ENCODE results near the gene FOXL3. TPM values are rescaled to one million over a fixed set of nuclear protein-coding genes. Genes with fewer than 3 reads are reported as not detected.
"Not testable (repeated sequence)": the region's sequence is repeated elsewhere in the genome, so short reads cannot be mapped to it uniquely, and the experiment has no call there.

Gene FOXL3
- not detected for total RNA-seq

GRCh38 chr7:289756-290553, at the start of gene FOXL3:
TSS of gene FOXL3 (plus strand) at chr7:290170. CDS start at chr7:290170, 0 bp downstream.
- CTCF ChIA-PET, result no interaction called here
- POLR2A ChIA-PET, result no interaction called here

- CTCF ChIA-PET, result no interaction called here
- POLR2A ChIA-PET, result no interaction called here
Observed at GRCh38 chr7:240887-241421, 49.0 kb upstream of the FOXL3 start.

- ChIA-PET POLR2A (no interaction called here), CTCF (no interaction called here)
Observed at GRCh38 chr7:241513-241912, 48.5 kb upstream of the FOXL3 start.

DNA sequence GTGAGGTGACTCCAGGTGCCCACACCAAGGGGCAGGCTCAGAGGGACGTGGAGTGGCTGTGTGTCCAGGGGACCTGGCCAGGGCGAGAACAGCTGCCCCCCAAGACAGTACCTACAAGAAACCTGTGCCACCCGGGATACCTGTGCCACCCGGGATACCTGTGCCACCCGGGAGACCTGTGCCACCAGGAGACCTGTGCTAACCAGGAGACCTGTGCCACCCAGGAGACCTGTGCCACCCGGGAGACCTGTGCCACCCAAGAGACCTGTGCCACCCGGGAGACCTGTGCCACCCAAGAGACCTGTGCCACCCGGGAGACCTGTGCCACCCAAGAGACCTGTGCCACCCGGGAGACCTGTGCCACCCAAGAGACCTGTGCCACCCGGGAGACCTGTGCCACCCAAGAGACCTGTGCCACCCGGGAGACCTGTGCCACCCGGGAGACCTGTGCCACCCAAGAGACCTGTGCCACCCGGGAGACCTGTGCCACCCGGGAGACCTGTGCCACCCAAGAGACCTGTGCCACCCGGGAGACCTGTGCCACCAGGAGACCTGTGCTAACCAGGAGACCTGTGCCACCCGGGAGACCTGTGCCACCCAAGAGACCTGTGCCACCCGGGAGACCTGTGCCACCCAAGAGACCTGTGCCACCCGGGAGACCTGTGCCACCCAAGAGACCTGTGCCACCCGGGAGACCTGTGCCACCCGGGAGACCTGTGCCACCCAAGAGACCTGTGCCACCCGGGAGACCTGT, 47.0 kb upstream of the FOXL3 start:
- POLR2A ChIA-PET, CTCF ChIA-PET: not testable (repeated sequence)

DNA sequence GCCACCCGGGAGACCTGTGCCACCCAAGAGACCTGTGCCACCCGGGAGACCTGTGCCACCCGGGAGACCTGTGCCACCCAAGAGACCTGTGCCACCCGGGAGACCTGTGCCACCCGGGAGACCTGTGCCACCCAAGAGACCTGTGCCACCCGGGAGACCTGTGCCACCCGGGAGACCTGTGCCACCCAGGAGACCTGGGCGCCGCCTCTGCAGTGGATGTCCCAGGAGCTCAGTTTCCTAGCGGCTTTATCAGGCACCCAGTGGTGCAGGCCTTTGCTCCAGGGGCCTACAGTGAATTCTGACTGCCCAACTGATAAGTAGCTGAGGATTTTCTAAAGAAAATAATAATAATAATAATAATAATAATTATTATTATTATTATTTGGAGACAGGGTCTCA, 46.4 kb upstream of the FOXL3 start:
- CTCF ChIA-PET, POLR2A ChIA-PET: not testable (repeated sequence)

- POLR2A ChIA-PET, result no interaction called here
- CTCF ChIA-PET, result no interaction called here
Observed at GRCh38 chr7:244974-245373, 45.0 kb upstream of the FOXL3 start.

GRCh38 chr7:245574-246295, 44.2 kb upstream of the FOXL3 start:
- ChIA-PET POLR2A (no interaction called here), CTCF (no interaction called here)

DNA sequence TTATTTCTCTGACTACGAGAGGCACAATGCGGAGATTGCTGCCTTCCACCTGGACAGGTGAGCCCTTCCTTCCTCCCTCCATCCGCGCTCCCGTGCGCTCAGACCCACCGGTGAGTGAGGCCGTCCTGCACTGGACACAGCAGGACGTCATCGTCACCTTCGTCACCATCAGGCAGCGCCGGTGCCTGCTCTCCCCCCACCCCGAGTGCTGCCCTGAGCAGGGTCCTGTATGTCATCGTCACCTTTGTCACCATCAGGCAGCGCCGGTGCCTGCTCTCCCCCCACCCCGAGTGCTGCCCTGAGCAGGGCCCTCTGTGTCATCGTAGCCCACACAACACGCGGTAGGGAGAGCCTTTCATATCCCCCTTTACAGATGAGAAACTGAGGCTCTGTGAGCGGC, 43.5 kb upstream of the FOXL3 start:
- CTCF ChIA-PET, result no interaction called here
- POLR2A ChIA-PET, result no interaction called here

DNA sequence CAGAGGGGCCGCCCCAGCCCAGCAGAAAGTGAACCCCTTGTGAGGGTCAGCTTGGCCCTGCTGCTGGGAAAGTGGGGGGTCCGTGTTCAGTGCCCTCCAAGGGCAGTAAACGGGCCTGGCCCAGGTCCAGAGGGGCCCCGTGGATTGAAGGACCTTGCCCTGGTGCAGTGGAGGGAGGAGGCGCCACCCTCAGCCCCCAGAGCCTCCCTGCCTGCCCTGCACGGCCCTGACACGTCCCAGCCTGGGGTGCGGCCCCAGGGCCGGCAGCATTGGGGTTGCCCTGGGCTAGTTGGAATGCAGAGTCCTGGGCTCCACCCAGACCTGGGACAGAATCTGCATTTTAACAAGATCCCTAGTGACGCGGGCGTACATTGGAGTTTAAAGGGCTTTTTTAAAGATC, 42.8 kb upstream of the FOXL3 start:
- CTCF ChIA-PET, result no interaction called here
- POLR2A ChIA-PET, result no interaction called here

DNA sequence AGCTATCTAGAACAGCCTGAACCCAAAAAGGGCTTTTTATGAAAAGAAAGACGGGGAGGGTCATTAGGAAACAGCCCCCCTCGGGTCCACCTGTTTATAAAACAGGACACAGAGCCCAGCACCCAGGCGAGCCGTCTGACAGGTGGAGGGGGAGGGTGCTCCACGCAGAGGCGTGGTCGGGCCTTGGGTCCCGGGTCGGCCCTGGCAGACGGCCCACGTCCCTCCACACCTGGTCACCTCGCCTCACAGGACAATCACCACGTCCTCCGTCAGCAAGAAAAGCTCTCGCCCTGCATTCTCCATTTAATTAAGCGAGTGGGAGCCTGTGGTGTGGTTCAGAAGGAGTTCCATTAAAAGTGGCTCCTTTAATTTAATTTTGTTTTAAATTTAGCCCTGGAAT, 42.3 kb upstream of the FOXL3 start:
- ChIA-PET POLR2A (no interaction called here), CTCF (no interaction called here)

GRCh38 chr7:248732-249435, 41.1 kb upstream of the FOXL3 start:
- POLR2A ChIA-PET, result no interaction called here
- CTCF ChIA-PET, result no interaction called here

DNA sequence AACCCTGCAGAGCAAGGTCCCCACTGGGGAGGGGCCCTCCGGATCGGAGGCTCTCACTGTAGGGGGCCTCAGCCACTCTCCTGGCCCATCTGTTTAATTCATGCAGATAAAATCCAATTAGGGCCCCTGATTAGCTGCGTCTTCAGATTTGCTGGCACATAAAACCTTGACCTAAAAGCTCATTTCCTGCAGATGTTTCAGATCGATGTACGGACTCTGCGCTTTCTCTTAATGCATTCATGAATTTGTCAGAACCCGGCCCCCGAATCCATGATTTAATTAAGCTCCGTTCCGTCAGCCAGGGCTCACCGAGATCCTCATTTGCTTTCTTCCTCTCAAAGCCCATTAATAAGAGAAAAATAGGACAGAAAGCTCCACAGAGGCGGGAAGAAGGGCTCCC, 40.0 kb upstream of the FOXL3 start:
- CTCF ChIA-PET, result no interaction called here
- POLR2A ChIA-PET, result no interaction called here

DNA sequence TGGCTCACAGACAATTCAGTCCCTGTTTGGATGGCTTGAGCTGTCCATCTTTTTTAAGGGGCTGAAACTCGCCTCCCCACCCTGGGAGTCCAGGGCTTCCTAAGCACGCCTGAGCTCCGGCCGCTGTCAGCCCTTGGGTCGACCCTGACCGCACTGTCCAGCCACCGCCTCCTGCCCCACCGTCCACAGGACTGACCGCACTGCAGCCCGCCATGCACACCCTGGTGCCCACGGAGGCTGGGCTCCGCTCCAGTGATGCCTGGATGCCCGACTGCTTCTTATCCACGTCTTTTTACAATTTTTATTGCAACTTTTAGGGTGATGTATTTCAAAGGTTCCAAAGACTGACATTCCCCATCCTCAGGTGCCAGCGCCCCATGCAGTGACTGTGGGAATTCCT, 39.4 kb upstream of the FOXL3 start:
- ChIA-PET CTCF (no interaction called here), POLR2A (no interaction called here)

GRCh38 chr7:251005-251404, 39.0 kb upstream of the FOXL3 start:
- ChIA-PET POLR2A (no interaction called here), CTCF (no interaction called here)

GRCh38 chr7:251446-252175, 38.4 kb upstream of the FOXL3 start:
- POLR2A ChIA-PET, result no interaction called here

DNA sequence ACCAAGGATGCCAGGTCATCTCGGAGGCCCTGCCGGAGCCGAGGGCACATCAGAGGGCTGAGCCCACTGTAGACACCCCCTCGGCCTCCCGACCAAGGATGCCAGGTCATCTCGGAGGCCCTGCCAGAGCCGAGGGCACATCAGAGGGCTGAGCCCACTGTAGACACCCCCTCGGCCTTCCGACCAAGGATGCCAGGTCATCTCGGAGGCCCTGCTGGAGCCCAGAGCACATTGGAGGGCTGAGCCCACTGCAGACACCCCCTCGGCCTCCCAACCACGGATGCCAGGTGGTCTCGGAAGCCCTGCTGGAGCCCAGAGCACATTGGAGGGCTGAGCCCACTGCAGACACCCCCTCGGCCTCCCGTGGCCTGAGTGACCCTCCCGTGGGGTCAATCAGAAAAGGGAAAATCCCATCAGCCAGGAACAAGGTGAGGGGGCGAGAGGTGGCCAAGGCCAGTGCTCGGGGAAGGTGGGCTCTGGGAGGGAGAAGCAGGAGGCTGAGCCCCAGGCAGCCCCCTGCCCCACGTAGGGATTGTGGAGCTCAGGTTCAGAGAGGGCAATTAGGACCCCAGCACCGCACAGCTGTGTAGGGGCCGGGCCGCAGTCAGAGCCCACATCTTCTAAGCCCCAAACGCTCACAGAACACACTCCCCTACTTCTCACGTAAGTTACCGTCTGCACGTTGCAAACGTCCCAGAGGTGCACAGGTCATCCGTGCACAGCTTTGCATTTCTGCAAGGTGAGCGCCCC, 37.6 kb upstream of the FOXL3 start:
- ChIA-PET POLR2A (no interaction called here), CTCF (interaction anchor here (1.5 kb wide), 1 partner anchor 10 kb away, joined by 4 read pairs; no protein-coding TSS in a partner anchor)

More at GRCh38 chr7:251446-252175, 38.4 kb upstream of the FOXL3 start:
- CTCF ChIA-PET, result no interaction called here

GRCh38 chr7:252981-253380, 37.0 kb upstream of the FOXL3 start:
- POLR2A ChIA-PET, result no interaction called here
- CTCF ChIA-PET, result interaction anchor here (1.5 kb wide), 1 partner anchor 10 kb away, joined by 4 read pairs; no protein-coding TSS in a partner anchor

DNA sequence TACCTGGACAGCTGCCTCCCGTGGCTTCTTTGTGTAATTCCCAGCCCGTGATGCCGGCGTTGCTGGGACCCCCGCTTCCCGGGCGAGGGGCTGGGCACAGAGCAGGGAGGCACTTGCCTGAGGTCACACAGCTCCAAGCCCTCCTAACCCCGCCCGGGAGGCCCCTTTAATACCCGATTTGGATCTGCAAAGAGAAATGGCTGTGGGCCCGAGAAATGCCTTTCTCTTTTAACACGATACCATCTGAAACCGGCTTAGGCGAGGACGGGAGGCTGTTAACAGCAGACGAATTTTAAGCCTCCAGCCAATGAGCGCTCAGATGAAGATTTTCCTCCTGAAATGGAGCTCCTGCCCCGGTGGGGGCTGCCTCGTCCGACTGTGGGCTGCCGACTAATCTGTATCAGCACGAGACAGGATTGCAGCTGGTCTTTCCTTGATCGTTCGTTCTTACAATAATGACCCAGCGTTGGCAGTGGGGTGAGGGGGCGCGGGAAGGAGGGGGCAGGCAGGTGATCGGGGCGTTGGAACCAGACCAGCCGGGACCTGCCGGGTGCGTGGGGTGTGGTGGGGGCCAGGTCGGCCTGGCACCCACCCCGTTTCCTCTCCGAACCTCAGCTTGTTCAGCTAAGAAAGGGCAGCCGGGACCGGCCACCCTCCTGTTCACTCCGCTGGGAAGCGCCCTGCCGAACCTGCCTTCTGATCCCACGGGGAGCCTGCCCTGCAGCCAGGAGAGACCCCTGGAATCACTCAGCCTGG, 36.2 kb upstream of the FOXL3 start:
- CTCF ChIA-PET, result interaction anchor here (0.5 to 1.5 kb wide), 2 partner anchors 9 to 420 kb away, joined by 3 to 4 read pairs; no protein-coding TSS in a partner anchor

More for the DNA sequence above, 36.2 kb upstream of the FOXL3 start:
- POLR2A ChIA-PET, result no interaction called here
